PC-9 (cell line): Measurements from ENCODE around the gene ZNF169.

Source experiments
- EZH2 ChIP-seq: fragments of 200-600 bp; sonication (generic); IDR thresholded peaks from 2 replicates; pipeline ENCODE4 v1.8.0; 2017; ENCODE audit warnings: antibody characterized with exemption, low read depth
- TF ChIP-seq, protein P1 (sequence below): fragments of 200-600 bp; sonication (generic); conservative IDR thresholded peaks from 2 replicates; pipeline ENCODE4 v1.6.1; 2017; ENCODE audit warnings: mixed run types, antibody characterized with exemption, mild to moderate bottlenecking, moderate library complexity

DNA sequence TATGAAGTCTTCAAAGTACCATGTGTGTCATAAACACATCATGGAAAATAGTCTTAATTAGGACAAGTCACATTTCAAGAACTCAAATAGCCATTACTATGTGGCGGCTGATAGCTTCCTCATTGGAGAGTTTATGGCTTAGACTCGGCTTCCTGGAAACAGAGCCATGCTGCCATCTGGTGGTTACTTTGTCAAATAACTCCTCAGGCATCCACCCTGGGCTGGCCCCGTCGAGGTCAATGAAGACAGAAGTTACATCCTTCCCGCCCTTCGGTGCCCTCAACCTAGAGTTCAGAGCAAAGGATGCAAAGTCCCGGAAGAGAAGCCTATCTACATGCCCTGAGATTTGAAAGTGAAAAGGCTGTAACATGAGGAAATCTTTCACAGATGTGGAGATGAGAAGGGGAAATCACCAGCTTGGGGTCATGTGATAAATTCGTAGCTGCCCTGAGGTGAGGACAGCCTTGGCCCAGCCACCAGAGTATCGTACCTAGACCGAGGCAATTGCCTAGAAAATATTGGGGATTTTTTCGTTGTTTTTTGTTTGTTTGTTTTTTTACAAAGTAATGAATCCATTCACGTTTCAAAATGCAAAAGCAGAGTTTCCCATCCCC is 45.5 kb upstream of the ZNF169 start:
- TF ChIP-seq, protein P1, sequence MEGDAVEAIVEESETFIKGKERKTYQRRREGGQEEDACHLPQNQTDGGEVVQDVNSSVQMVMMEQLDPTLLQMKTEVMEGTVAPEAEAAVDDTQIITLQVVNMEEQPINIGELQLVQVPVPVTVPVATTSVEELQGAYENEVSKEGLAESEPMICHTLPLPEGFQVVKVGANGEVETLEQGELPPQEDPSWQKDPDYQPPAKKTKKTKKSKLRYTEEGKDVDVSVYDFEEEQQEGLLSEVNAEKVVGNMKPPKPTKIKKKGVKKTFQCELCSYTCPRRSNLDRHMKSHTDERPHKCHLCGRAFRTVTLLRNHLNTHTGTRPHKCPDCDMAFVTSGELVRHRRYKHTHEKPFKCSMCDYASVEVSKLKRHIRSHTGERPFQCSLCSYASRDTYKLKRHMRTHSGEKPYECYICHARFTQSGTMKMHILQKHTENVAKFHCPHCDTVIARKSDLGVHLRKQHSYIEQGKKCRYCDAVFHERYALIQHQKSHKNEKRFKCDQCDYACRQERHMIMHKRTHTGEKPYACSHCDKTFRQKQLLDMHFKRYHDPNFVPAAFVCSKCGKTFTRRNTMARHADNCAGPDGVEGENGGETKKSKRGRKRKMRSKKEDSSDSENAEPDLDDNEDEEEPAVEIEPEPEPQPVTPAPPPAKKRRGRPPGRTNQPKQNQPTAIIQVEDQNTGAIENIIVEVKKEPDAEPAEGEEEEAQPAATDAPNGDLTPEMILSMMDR: peak; percentile 87
- no peak for TF ChIP-seq EZH2
